ENCODE data around the gene KMT2E.
"Not testable (repeated sequence)": the region's sequence is repeated elsewhere in the genome, so short reads cannot be mapped to it uniquely, and the experiment has no call there.

The KMT2E gene

DNA sequence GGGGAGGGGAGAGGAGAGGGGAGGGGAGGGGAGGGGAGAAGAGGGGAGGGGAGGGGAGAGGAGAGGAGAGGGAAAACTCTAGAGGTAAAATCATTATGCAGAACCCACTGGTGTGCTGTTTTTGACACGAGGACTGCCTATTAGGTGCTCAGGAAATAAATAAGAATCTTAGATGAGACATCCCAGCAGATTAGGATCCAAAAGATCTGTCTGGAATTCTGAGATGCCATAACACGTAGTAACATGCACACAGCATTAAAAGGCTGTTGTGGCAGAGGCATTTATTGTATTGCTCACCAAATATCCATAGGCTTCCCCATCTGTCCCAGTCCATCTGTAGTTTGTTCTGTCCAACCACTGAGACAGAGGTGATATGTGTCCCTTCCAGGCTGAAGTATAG is 40.8 kb upstream of the KMT2E start:
- DNase-seq (ENCODE audit: low read depth), result no peak
- H3K4me3 ChIP-seq (ENCODE audit: low read depth, low read length), result no peak overlapping the region
- TF ChIP-seq, protein P1, sequence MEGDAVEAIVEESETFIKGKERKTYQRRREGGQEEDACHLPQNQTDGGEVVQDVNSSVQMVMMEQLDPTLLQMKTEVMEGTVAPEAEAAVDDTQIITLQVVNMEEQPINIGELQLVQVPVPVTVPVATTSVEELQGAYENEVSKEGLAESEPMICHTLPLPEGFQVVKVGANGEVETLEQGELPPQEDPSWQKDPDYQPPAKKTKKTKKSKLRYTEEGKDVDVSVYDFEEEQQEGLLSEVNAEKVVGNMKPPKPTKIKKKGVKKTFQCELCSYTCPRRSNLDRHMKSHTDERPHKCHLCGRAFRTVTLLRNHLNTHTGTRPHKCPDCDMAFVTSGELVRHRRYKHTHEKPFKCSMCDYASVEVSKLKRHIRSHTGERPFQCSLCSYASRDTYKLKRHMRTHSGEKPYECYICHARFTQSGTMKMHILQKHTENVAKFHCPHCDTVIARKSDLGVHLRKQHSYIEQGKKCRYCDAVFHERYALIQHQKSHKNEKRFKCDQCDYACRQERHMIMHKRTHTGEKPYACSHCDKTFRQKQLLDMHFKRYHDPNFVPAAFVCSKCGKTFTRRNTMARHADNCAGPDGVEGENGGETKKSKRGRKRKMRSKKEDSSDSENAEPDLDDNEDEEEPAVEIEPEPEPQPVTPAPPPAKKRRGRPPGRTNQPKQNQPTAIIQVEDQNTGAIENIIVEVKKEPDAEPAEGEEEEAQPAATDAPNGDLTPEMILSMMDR (IDR thresholded peaks at IDR 0.05; ENCODE audit: low read depth, low read length), result no peak
- TF ChIP-seq POLR2A (IDR thresholded peaks at IDR 0.05; ENCODE audit: extremely low read depth, insufficient read length) (no peak), MYC (IDR thresholded peaks at IDR 0.05; ENCODE audit: low read depth, low read length) (no peak)
- TF ChIP-seq, protein P2, sequence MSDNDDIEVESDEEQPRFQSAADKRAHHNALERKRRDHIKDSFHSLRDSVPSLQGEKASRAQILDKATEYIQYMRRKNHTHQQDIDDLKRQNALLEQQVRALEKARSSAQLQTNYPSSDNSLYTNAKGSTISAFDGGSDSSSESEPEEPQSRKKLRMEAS (IDR thresholded peaks at IDR 0.05; ENCODE audit: low read depth, low read length), result no peak

DNA sequence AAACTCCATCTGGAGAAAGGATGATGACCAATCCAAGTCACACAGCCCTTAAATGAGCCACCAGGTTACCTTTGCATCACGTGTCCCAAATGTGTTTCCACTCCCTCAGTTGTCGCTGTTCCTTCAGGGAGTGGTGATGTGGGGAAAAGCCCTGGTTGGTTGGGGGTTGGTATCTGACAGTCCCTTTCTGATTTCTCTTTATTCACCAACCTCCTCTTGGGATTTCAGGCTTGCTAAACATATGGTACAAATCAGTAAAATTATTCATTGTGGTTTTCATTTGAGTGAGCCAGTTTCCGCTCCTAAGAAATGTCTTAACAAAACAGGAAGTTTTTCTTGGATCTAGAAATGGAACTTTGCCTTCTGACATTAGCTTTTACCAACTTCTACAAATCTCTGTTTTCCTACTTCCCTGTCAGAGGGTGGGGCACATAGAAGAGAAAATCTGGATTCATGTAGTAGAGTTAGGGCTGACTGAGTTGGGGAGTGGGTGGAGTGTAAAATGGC is 40.0 kb upstream of the KMT2E start:
- no peak for DNase-seq (ENCODE audit: low read depth)
- TF ChIP-seq, protein P1 (IDR thresholded peaks at IDR 0.05; ENCODE audit: low read depth, low read length), result no peak
- TF ChIP-seq MYC (IDR thresholded peaks at IDR 0.05; ENCODE audit: low read depth, low read length) (no peak), POLR2A (IDR thresholded peaks at IDR 0.05; ENCODE audit: extremely low read depth, insufficient read length) (no peak)
- TF ChIP-seq, protein P2 (IDR thresholded peaks at IDR 0.05; ENCODE audit: low read depth, low read length), result no peak
- no peak overlapping the region for H3K4me3 ChIP-seq (ENCODE audit: low read depth, low read length)

DNA sequence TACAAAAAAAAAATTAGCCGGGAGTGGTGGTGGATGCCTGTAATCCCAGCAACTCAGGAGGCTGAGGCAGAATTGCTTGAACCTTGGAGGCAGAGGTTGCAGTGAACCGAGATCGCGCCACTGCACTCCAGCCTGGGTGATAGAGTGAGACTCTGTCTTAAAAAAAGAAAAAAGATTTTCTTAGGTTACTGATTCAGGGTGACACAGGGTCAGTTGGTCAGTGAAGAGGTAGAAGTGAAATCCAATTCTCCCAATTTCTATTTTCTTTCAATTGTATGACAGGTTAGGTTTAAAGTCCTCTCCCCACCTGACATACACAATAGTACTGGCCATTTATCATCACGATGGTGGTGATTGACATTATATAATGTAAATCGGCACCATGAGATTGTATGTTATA is 38.5 kb upstream of the KMT2E start:
- not testable (repeated sequence) for H3K4me3 ChIP-seq (ENCODE audit: low read depth, low read length); DNase-seq (ENCODE audit: low read depth)

DNA sequence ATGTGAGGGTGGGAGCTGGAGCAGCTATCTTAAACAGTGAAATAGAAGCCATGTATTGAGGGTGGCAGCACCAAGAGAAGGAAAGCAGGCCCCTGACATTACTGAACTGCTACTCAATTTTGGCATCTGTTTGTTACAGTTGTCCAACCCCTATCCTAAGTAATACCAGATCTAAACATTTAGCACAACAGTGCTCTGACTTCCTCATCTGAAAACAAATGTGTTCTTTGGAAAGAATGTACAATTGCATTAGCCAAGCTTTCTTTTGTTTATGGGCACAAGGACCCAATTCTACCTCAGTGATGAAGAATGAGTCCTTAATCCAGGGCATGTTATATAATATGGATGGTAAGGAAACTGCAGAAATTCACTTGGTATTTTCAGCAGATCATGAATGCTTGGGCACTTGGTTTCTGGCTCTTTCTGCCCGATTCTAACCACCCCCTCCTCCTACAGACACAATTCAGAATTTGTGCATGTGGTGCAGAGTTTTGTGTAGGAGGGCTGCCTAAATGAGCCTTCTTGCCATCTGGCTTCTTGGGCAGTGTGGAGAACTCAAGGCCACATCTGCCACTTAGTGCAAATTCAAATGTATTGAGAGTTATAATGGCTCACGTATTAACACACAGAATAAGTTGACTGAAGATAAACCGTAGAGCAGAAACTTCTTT is 36.9 kb upstream of the KMT2E start:
- TF ChIP-seq, protein P2 (IDR thresholded peaks at IDR 0.05; ENCODE audit: low read depth, low read length), result no peak
- TF ChIP-seq MYC (IDR thresholded peaks at IDR 0.05; ENCODE audit: low read depth, low read length) (no peak), POLR2A (IDR thresholded peaks at IDR 0.05; ENCODE audit: extremely low read depth, insufficient read length) (no peak)
- TF ChIP-seq, protein P1 (IDR thresholded peaks at IDR 0.05; ENCODE audit: low read depth, low read length), result no peak
- no peak overlapping the region for H3K4me3 ChIP-seq (ENCODE audit: low read depth, low read length)
- DNase-seq (ENCODE audit: low read depth), result no peak

DNA sequence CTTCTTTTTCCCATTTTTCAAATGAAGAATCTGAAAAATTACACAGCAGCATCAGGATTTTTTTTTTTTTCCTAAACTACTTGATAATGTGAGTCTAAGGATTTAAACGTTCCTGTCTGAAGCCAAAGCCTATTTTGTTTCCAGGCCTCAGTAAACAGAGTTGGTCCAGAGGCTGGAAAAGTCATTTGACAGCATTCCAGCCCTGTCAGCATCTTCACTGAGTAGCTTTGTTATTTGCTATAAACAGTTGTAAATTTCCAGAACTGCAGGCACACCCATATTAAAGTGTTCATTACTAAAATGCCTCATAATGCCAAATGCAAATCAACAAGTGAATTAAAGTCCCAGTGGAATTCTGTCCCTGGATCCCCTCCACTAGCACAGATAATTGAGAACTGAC is 35.5 kb upstream of the KMT2E start:
- DNase-seq (ENCODE audit: low read depth), result no peak
- TF ChIP-seq, protein P2 (IDR thresholded peaks at IDR 0.05; ENCODE audit: low read depth, low read length), result no peak
- TF ChIP-seq POLR2A (IDR thresholded peaks at IDR 0.05; ENCODE audit: extremely low read depth, insufficient read length) (no peak), MYC (IDR thresholded peaks at IDR 0.05; ENCODE audit: low read depth, low read length) (no peak)
- TF ChIP-seq, protein P1 (IDR thresholded peaks at IDR 0.05; ENCODE audit: low read depth, low read length), result no peak
- no peak overlapping the region for H3K4me3 ChIP-seq (ENCODE audit: low read depth, low read length)

DNA sequence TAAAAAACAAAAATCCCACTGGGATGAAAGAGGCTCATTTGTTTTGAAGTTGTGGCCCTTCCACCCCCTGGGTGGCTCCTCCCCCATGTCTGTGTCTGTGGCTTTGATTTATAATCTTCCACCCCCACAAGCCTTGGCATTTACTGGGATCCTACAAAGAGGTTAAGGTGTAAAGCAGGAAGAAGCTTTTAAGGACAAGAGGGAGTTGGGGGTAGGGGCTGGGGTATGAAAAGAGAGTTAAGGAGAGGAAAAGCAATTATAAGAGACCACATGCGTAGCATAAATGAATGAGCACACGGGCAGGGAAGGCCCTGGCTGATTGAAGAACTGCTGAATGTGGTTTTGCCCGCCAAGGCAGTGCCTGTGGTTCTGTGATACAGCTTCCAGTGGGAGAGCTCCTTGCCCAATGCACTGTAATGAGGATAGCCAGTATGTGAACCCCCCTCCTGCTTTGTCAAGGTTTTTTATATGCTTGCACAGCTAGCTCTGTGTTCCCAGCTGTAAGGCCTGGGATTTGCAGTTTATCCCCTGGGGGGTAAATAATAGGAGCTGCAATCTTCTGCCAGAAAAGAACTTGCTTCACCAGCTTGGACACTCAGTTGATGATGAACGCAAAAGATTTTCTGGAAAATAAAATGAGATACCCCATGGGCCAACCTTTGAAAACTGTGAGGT is 34.7 kb upstream of the KMT2E start:
- TF ChIP-seq POLR2A (IDR thresholded peaks at IDR 0.05; ENCODE audit: extremely low read depth, insufficient read length) (no peak), MYC (IDR thresholded peaks at IDR 0.05; ENCODE audit: low read depth, low read length) (no peak)
- TF ChIP-seq, protein P2 (IDR thresholded peaks at IDR 0.05; ENCODE audit: low read depth, low read length), result no peak
- TF ChIP-seq, protein P1 (IDR thresholded peaks at IDR 0.05; ENCODE audit: low read depth, low read length), result no peak
- DNase-seq (ENCODE audit: low read depth), result peak; percentile 46
- no peak overlapping the region for H3K4me3 ChIP-seq (ENCODE audit: low read depth, low read length)

All from NB4 (cell line).